Smooth muscle cell of the umbilical artery (primary cell): ENCODE data around the gene ZNF780A. TPM values are rescaled to one million over a fixed set of nuclear protein-coding genes. Genes with fewer than 3 reads are reported as not detected.

Source experiments
- total RNA-seq: library from RNA; depleted of rRNA; stranded (reverse); fragments of >200 nt; gene quantifications from 2 replicates; pipeline ENCODE4 v1.2.3, GENCODE V29; 2014

Gene ZNF780A
- 19.6 and 23.2 TPM in 2 replicates for total RNA-seq

DNA sequence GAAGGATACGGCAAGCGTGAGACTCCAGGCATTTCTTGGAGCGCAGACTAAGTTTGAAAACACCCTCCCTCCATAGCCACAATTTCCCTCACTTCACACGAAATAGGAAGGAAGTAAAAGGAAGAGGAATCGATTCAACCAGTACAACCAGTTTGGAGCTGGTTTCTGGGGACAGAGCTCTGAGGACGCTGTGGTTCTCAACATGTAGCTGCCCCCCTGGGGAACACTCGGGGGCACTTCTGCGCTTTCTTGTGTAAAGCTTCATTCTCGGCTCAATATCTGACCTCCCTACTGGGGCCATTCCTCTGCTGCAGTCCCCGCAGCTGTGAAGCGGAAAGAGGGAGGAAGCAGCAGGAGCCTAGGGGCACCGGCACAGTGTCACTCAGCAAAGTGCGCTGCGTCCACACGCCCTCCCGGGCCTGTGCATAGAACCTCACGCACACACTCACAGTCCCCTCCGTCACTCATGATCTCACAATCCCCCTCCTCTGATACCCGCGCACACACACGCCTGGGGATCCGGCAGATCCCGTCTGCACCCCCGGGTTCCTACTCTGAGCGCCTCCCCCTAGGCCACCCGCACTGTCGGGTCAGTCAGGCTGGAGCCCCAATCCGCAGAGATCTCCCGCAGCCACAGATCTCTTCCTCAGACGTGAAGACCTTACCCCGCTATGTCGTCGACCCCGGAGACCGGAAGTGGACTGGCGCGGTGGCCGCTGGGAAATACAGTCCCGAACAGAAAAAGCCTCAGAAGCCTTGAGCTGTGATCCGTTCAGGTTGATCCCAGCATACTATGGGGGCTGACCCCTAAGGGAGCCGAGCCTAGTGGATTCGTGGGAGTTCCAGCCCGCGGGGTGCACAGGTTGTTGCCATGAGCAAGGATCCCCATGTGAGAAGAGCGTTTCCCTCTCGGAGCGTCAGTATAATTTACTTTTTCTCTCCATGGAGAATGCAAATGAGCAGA is at the start of gene ZNF780A:
ZNF780A (minus strand) TSS at position 703 of the 964 bp plus-strand sequence. CDS start 6,190 bp downstream, outside the sequence.

DNA sequence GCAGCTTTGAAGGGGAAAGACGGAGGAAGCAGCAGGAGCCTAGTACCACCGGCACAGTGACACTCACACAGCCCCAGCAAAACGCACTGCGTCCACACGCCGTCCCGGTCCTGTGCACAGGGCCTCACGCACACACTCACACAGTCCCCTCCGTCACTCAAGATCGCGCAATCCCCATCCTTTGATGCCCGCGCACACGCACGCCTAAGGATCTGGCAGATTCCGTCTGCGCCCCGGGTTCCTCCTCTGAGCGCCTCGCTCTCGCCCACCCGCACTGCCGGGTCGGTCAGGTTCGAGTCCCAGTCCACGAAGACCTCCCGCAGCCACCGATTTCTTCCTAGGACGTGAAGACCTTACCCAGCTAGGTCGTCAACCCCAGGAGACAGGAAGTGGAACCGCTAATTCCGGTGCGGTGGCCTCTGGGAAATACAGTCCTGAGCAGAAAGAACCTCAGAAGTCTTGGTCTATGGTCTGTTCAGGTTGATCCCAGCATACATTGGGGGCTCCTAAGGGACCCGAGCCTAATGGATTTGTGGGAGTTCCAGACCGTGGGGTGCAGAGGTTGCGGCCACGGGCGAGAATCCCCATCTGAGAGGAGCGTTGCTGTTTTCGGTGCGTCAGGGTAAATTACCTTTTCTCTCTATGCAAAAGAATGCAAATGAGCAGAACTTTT is 34.8 kb downstream of the ZNF780A start, which contains the start of gene ZNF780B:
ZNF780B (minus strand) TSS at position 400 of the 673 bp plus-strand sequence. CDS start 5,899 bp downstream, outside the sequence.

Other genes starting within 250 kb of the ZNF780A start
- 104 and 116 TPM in 2 replicates for gene FBL, start 244.6 kb downstream of the ZNF780A start, total RNA-seq
- 1.2 and 2.2 TPM in 2 replicates for gene FCGBP, start 156.3 kb downstream of the ZNF780A start, total RNA-seq
- gene PSMC4, start 119.8 kb downstream of the ZNF780A start, total RNA-seq: 128 and 165 TPM in 2 replicates
- 5.0 and 5.6 TPM in 2 replicates for gene ZNF546, start 93.9 kb downstream of the ZNF780A start, total RNA-seq
- 16.3 and 21.1 TPM in 2 replicates for gene ZNF780B, start 34.7 kb downstream of the ZNF780A start, total RNA-seq
- gene MAP3K10, start 100.5 kb upstream of the ZNF780A start, total RNA-seq: 8.9 and 11.8 TPM in 2 replicates
- not detected in 2 replicates for gene TTC9B, start 127.4 kb upstream of the ZNF780A start, total RNA-seq
- gene CCNP, start 135.7 kb upstream of the ZNF780A start, total RNA-seq: 0.09 TPM in 1 of 2 replicates, not detected in the other
- gene AKT2, start 194.4 kb upstream of the ZNF780A start, total RNA-seq: 76.0 and 91.1 TPM in 2 replicates